ENCODE results near the gene AP5Z1.

Gene AP5Z1

DNA sequence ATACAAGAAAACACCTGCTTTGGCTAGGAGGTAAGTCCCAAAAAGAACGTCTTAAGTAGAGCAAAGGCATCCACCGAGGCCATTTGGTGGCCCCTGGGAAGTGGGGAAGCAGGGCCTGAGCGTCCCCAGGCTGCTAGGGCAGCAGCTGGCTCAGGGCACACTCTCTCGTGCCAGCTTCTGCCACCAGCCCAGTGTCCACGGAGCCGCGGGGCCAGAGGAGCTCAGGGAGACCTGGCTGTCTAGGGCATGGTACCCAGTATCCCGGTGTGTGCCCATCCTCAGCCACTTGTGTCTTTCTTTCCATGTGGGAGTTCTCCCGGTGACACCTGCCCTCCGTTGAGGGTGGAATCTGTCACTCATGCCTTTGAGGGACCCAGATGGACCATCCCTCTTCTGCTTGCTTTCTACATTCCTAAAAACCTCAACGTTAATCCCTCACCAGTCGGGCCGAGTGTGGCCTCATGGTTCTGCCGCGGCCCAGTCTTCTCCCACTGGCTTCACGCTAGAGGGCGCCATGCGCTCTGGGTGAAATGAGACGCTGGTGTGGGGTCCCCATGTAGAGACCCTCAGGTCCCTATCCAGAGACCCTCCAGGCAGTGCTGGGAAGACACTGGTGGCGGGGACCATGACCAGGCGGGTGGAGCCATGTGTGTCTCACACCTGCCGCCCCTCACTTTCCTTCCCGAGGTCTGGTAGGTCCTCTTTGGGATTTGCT is 9.5 kb upstream of the AP5Z1 start:
- H3K4me3 ChIP-seq (ENCODE audit: low read depth, low read length), result no peak overlapping the region

- no peak overlapping the region for H3K4me3 ChIP-seq (ENCODE audit: low read depth, low read length)
Observed at GRCh38 chr7:4766666-4767519, 8.5 kb upstream of the AP5Z1 start.

DNA sequence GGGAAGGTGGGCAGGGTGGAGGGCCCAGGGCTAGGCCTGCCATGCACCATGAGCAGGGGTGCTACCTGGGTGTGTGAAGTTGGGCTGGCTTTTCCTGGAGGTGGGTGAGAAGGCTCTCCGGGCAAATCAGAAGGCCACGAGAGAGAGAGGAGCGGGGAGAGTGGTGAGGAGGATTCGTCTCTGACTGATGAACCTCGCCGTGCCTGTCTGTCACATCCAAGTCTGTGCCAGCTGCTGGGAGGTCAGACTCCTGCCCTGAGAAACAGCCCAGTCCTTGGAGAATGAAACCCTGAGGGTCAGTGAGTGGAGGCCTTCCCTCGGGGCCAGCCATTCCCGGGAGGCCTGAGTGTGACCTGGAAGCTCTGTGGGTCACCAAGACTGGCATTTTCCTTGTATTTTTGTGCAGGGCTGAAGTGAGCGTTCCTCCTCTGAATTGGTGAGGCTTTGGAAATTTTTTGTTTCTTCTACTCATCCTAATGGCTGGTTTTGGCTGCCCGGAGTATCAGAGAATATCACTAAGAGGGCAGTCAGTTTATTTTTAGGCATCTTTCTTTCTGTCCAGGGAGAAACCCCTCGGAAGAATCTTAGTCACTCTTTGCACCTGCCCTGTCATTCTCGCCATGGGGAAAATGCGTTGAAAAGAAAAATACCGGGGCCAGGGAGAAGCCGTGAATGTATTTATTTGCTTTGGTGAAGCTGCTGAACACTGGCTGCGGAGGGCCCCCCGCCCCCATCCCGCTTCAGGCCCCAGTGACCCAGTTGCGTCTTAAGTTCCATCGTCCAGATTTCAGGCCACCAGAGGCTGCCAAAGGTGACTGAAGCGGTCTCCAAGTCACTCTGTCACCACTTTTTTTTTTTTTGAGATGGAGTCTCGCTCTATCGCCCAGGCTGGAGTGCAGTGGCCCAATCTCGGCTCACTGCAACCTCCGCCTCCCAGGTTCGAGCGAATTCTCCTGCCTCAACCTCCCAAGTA is 6.5 kb upstream of the AP5Z1 start:
- H3K4me3 ChIP-seq (ENCODE audit: low read depth, low read length), result no peak overlapping the region

DNA sequence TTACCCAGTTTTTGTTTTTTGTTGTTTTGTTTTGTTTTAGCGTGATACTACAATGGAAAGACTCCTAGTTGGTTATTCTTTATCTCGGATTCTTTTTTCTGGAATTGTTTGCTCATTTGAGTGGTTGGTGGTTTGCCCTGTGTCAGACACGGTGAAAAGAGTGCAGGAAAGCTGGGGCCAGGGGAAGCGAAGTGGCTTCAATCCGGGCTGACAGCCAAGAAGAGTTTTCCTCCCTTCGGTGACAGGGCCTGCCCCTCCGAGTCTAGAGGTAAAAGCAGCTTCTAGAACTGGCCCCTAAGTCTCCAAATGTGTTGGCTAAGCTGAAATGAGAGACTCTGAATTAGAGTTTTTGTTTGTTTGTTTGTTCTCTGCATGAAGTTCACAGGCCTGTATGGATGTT is 5.7 kb upstream of the AP5Z1 start:
- H3K4me3 ChIP-seq (ENCODE audit: low read depth, low read length), result no peak overlapping the region

DNA sequence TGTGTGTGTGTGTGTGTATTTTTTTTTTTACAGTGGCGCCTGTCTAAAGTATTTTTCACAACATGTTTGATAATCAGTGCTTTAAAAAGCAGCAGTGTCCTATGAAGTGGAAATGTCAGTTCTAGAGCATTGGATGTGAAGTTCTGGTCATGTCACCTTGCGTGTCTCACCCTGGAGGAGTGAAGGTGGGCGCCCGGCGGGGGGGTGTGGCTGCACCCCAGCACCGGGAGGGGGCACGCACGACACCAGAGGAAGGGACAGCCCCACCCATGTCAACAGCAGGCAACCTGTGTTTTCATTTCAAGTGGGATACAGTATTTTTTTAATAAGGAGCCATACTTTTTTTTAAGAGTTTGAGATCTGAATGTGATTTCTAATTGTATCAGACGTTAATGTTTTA is 4.5 kb upstream of the AP5Z1 start:
- H3K4me3 ChIP-seq (ENCODE audit: low read depth, low read length), result no peak overlapping the region

DNA sequence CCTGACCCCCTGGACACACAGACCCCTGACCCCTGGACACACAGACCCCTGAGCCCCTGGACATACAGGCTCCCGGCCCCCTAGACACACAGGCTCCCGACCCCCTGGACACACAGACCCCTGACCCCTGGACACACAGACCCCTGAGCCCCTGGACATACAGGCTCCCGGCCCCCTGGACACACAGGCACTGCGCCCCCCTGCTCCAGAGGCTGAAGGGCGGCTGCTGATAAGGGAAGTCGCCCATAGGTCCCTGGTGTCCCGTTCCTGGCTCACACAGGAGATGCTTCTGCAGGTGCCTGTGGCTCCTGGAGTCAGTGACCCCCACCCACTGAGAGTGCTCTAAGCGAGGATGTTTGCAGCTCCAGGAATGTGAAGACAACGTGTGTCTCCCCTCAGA is 3.7 kb upstream of the AP5Z1 start:
- H3K4me3 ChIP-seq (ENCODE audit: low read depth, low read length), result no peak overlapping the region

GRCh38 chr7:4772306-4772705 is 3.1 kb upstream of the AP5Z1 start:
- no peak overlapping the region for H3K4me3 ChIP-seq (ENCODE audit: low read depth, low read length)

DNA sequence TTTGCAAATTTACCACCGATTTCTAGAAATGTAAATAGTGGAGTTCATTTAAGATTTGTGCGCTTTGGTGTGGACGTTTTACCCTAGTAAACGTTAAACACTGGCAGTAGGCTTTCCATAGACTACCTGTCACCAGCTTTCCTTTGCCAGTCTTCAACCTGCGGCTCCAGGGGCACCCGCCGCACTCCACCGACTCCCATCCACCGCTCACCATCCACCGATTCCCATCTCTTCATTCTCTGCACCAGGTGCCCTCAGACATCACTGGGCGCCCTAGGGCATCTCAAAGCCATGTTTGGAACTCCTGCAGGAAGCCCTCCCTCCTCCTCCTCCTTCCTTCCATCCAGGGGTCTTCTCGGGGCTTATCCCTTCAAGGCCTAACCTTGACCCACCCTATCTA is 1.4 kb upstream of the AP5Z1 start:
- H3K4me3 ChIP-seq (ENCODE audit: low read depth, low read length), result no peak overlapping the region

GRCh38 chr7:4774658-4775249 is 669 bp upstream of the AP5Z1 start:
- peak overlapping the region; percentile 95 for H3K4me3 ChIP-seq (ENCODE audit: low read depth, low read length)

DNA sequence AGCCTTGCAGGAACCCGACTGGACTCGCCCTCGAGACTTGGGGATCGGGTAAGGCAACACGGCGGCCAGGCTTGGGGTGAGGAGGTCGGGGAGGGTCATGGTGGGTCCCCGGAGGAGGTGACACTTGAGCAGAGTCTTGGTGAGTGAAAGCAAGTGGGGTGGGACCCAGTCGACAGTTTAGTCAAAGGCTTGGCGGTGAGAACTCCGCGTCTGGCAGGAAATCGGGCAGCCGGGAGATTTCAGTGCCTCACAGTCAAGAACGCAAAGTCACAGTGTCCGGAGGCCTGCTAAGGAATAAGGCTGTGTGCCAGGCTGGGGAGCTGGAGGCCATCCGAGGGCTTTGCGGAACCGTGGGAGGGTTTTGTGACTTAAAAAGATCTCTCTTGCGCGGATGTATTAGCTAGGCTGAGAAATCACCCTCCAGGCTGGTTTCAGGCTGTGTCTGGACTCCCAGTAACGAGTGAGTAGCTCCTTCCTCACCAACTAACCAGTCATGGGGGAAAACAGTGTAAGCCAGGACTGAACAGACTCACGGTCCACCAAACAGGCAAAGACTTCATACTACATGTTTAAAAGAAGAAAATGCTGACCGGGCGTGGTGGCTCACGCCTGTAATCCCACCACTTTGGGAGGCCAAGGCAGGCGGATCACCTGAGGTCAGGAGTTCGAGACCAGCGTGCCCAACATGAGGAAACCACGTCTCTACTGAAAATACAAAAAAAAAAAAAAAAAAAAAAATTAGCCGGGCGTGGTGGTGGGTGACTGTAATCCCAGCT is 613 bp downstream of the AP5Z1 start:
- H3K4me3 ChIP-seq (ENCODE audit: low read depth, low read length), result peak overlapping the region; percentile 95

DNA sequence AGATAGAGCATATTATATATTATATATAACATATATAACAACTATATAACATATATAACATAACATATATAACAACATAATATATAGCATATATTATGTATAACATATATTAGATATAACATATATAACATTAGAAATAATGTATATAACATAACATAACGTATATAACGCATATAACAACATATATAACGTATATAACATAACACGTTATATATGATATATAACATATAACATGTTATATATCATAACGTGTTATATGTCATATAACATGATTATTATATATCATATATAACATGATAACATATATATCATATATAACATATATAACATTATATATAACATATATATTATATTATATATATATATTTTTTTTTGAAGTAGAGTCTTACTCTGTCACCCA is 3.7 kb downstream of the AP5Z1 start:
- no peak overlapping the region for H3K4me3 ChIP-seq (ENCODE audit: low read depth, low read length)

DNA sequence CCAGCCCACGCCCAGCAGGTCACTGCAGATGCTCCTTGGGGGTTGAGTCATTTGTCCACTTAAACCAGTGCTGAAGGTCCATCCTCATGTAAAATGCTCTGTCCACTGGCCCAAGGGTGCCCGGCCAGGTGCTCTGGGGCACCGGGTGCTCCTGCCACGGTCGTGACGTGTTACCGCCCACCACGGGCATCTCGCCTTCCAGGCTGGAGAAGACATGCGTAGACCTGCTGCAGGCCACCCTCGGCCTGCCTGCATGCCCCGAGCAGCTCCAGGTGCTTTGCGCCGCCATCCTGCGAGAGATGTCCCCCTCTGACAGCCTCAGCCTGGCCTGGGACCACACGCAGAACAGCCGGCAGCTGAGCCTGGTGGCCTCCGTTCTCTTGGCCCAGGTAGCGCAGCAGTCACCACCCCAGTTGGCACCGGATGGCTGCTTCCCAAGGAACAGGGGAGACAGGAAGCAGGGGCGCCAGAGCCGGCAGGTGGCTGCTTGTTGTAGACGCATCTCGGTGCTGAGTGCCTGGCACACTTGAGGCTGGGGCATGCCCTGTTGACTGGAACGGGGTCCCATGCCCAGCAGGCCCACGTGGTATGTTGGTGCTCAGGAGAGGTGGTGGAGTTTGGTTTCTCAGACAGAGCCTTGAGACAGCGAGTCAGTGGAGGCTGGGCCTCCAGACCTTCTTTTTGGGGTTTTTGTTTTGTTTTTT is 6.1 kb downstream of the AP5Z1 start:
- no peak overlapping the region for H3K4me3 ChIP-seq (ENCODE audit: low read depth, low read length)

- H3K4me3 ChIP-seq (ENCODE audit: low read depth, low read length), result no peak overlapping the region
Observed at GRCh38 chr7:4782333-4783291, 7.2 kb downstream of the AP5Z1 start.

DNA sequence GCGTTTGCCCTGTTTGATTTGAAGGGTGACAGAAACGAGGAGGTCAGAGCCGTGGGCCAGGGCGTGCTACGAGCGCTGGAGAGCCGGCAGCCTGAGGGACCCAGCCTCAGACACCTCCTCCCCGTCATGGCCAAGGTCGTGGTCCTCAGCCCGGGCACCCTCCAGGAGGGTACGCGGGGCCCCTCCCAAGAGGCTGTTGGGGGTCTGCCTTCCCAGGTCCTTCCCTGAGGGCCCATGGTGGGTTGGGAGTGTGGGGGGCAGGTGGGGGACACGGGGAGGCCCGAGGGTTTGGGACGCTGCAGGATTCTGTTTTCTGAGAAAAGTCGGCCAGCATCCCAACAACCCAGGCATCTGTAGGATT is 7.8 kb downstream of the AP5Z1 start:
- no peak overlapping the region for H3K4me3 ChIP-seq (ENCODE audit: low read depth, low read length)

GRCh38 chr7:4783762-4784351 is 8.4 kb downstream of the AP5Z1 start:
- no peak overlapping the region for H3K4me3 ChIP-seq (ENCODE audit: low read depth, low read length)

DNA sequence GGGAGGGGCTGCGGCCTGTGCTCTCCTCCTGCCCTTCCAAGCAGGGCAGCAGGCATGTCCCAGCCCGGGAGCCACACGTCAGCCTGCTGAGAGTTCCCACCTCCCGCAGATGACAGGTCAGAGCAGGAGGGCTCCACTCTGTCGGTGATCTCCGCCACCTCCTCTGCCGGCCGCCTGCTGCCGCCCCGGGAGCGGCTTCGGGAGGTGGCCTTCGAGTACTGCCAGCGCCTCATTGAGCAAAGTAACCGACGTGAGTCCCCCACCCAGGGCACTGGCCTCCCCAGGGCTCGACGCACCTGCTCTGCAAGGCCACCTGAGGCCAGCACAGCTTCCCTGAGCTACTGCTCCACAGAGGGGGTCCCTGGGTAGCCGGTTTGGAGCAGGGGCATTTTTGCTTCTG is 9.4 kb downstream of the AP5Z1 start:
- H3K4me3 ChIP-seq (ENCODE audit: low read depth, low read length), result no peak overlapping the region

DNA sequence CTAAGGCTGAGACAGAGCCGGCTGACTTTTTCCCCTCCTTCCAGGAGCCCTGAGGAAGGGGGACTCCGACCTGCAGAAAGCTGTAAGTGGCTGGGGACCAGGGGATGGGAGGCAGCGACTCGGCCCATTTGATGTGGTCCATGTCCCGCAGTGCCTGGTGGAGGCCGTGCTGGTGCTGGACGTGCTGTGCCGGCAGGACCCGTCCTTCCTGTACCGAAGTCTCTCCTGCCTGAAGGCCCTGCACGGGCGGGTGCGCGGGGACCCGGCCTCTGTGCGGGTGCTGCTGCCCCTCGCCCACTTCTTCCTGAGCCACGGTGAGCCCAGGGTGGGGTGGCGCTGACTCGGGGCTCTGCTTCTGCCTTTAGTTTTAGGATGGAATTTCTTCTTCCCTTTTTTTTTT is 9.9 kb downstream of the AP5Z1 start:
- H3K4me3 ChIP-seq (ENCODE audit: low read depth, low read length), result no peak overlapping the region

- H3K4me3 ChIP-seq (ENCODE audit: low read depth, low read length), result no peak overlapping the region
Observed at GRCh38 chr7:4786015-4786414, 10.6 kb downstream of the AP5Z1 start.

Data from iPS-11a (cell line).